B cell (primary cell): ENCODE results near the gene GLYATL3. TPM values are rescaled to one million over a fixed set of nuclear protein-coding genes. Genes with fewer than 3 reads are reported as not detected.
A peak's percentile ranks its signal among the peaks of the same experiment; 100 is the strongest.

Experiments
- ATAC-seq: fragments of 200-7000 bp; cut with Tn5 transposase; one replicate; pipeline ENCODE4 v1.10.0; 2021; ENCODE audit warnings: low read depth, mild to moderate bottlenecking, moderate number of reproducible peaks, moderate library complexity
- CTCF ChIA-PET: fragments of 350-600 bp; sonication (Branson Sonifier 250); formaldehyde crosslinking; loops from one replicate; lab custom pipeline; 2021; ENCODE audit warnings: antibody characterized with exemption, inconsistent platforms; lab: Charles Lee
- POLR2A ChIA-PET: fragments of 350-600 bp; sonication (Branson Sonifier 250); formaldehyde crosslinking; loops from one replicate; lab custom pipeline; 2021; ENCODE audit warnings: antibody characterized with exemption; lab: Charles Lee
- DNase-seq: peaks from one replicate; pipeline ENCODE4 v3.0.0; 2013
- H2AFZ ChIP-seq: 2 replicates; pipeline ENCODE4 v1.6.1; 2012; ENCODE audit warnings: mild to moderate bottlenecking, low read depth, low read length; ENCODE audit not compliant: insufficient read depth, poor library complexity, severe bottlenecking
- H3K27ac ChIP-seq, 2 donors: 1 replicate in 1 of 2; 2 replicates in 1 of 2; pipeline ENCODE4 v1.5.1; 2012 to 2013; ENCODE audit warnings: low read length in 2 of 2, mild to moderate bottlenecking in 2 of 2, moderate library complexity in 1 of 2
- H3K27me3 ChIP-seq, 4 experiments: fragments of 200-600 bp in 1 of 4; sonication (generic) in 1 of 4; replicated peaks in 1 of 4; 1 replicate in 2 of 4; 2 replicates in 2 of 4; pipeline versions ENCODE4 v1.6.1 to v1.7.0; 2013 to 2016; ENCODE audit warnings: low read length in 3 of 4, mild to moderate bottlenecking in 2 of 4, mixed read lengths in 1 of 4, moderate library complexity in 1 of 4; ENCODE audit not compliant: insufficient read depth in 4 of 4, control insufficient read depth in 3 of 4; ENCODE audit errors: control extremely low read depth in 1 of 4
- H3K36me3 ChIP-seq, 2 experiments: replicated peaks in 1 of 2; 1 replicate in 1 of 2; 2 replicates in 1 of 2; pipeline versions ENCODE4 v1.6.1 to v1.7.1; 2013; ENCODE audit warnings: low read length in 1 of 2; ENCODE audit not compliant: insufficient read depth in 2 of 2, control insufficient read depth in 1 of 2; ENCODE audit errors: control extremely low read depth in 1 of 2, extremely low read depth in 1 of 2
- H3K4me1 ChIP-seq, 2 donors: fragments of 200-600 bp in 1 of 2; sonication (generic) in 1 of 2; 1 replicate in 1 of 2; 2 replicates in 1 of 2; pipeline versions ENCODE4 v1.5.1 to v1.6.1; 2013 to 2017; ENCODE audit warnings: low read length in 2 of 2; ENCODE audit not compliant: control insufficient read depth in 2 of 2, insufficient read depth in 2 of 2
- H3K4me2 ChIP-seq: replicated peaks from 2 replicates; pipeline ENCODE3; 2012; ENCODE audit warnings: mild to moderate bottlenecking, low read depth, low read length; ENCODE audit not compliant: poor library complexity, severe bottlenecking
- H3K4me3 ChIP-seq, 5 experiments: fragments of 200-600 bp in 1 of 5; sonication (generic) in 1 of 5; 1 replicate in 3 of 5; 2 replicates in 2 of 5; pipeline versions ENCODE4 v1.5.1 to v1.7.0; 2011 to 2016; ENCODE audit warnings: low read length in 4 of 5, mild to moderate bottlenecking in 4 of 5, low read depth in 2 of 5, control low read depth in 1 of 5, moderate library complexity in 1 of 5; ENCODE audit not compliant: insufficient read depth in 1 of 5; ENCODE audit errors: control extremely low read depth in 1 of 5, extremely low read depth in 1 of 5
- H3K79me2 ChIP-seq: fragments of 200-600 bp; sonication (generic); one replicate; pipeline ENCODE4 v1.6.0; 2016; ENCODE audit warnings: low read length; ENCODE audit not compliant: control insufficient read depth, insufficient read depth
- H3K9ac ChIP-seq: fragments of 200-600 bp; sonication (generic); 2 replicates; pipeline ENCODE4 v1.6.1; 2017; ENCODE audit warnings: mild to moderate bottlenecking, low read length, moderate library complexity
- H3K9me3 ChIP-seq, 3 donors: one replicate each; pipeline versions ENCODE4 v1.6.1 to v1.7.1; 2013; ENCODE audit warnings: low read length in 2 of 3; ENCODE audit not compliant: control insufficient read depth in 2 of 3, insufficient read depth in 1 of 3; ENCODE audit errors: control extremely low read depth in 1 of 3
- H4K20me1 ChIP-seq: 2 replicates; pipeline ENCODE4 v1.6.0; 2012; ENCODE audit warnings: mild to moderate bottlenecking, low read length; ENCODE audit not compliant: insufficient read depth, control insufficient read depth, poor library complexity, severe bottlenecking
- H3K27ac Mint-ChIP-seq: one replicate; pipeline ENCODE4 v1.8.0; 2021; ENCODE audit warnings: mixed read lengths
- H3K27me3 Mint-ChIP-seq: one replicate; pipeline ENCODE4 v1.8.0; 2021; ENCODE audit warnings: mixed read lengths
- H3K4me1 Mint-ChIP-seq: one replicate; pipeline ENCODE4 v1.8.0; 2021; ENCODE audit warnings: mixed read lengths
- H3K4me3 Mint-ChIP-seq: one replicate; pipeline ENCODE4 v1.8.0; 2021; ENCODE audit warnings: mixed read lengths
- H3K9me3 Mint-ChIP-seq: one replicate; pipeline ENCODE4 v1.8.0; 2022; ENCODE audit warnings: mixed read lengths; ENCODE audit not compliant: insufficient read depth
- EZH2 ChIP-seq: IDR thresholded peaks from 2 replicates; pipeline ENCODE4 v1.6.1; 2012; ENCODE audit warnings: borderline replicate concordance, low read depth, mild to moderate bottlenecking, moderate library complexity, low read length; ENCODE audit not compliant: insufficient read depth, poor library complexity, severe bottlenecking
- WGBS: methylation state at CpG from one replicate; pipeline ENCODE4 v1.1.5; 2013; ENCODE audit warnings: missing lambda C conversion rate; ENCODE audit not compliant: insufficient coverage; 5-methylcytosine and 5-hydroxymethylcytosine counted together
- intact Hi-C: fragments of 100-400 bp; cut with micrococcal nuclease; formaldehyde crosslinking; loops from one replicate; pipeline ENCODE4 v1.10.0; 2022
- polyA plus RNA-seq: library from polyadenylated mRNA; depleted of rRNA; stranded (reverse); fragments of >200 nt; gene quantifications from 2 replicates; pipeline ENCODE4 v1.2.3, GENCODE V29; 2012
- total RNA-seq, 2 donors: library from RNA; stranded (reverse); fragments of 120-200 nt in 1 of 2; gene quantifications; 1 replicate in 1 of 2; 2 replicates in 1 of 2; pipeline versions ENCODE4 v1.2.3 to v1.2.4, GENCODE V29; 2013 to 2022
- TF ChIP-seq, protein P1 (sequence below): fragments of 200-600 bp; IDR thresholded peaks from one replicate; pipeline ENCODE4 v1.8.0; 2022; ENCODE audit warnings: antibody characterized with exemption, mild to moderate bottlenecking

Gene GLYATL3
- total and polyA plus RNA-seq, 2 donors (not counting 1 experiment from before 2014, with no cell fraction given): not detected

DNA sequence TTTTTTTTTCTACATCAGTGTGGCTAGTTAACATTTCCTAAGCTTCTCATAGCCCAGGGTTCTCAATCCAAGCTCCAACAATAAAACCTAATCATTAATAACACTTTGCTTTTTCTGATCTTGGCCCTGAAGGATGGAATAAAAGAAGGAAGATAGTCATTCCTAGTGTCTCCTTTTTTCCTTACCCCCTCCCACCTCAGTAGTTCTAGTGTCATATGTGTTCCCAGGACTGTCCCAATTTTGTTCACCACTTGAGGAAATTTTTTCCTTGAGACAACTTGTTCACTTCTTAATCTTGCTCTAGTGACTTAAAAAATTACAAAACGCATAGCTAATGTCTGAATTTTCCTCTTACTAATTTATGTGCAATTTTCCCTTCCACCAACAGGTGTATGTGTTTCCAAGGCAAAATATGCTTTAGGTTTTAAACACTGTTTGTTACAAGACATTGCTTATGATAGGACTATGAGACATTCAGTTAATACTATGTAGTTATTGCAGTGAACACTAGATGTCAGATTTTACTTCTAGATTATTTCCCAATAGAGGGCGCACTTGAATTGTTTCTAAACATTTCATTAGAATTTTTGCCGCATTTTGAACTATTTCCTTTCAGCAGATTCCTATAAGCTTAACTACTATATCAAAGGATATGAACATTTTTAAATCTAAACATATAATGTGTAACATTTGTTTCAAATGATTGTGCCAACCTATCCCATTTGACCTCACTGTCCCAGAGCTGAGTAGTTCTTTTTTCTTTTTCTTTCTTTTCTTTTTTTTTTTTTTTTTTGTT, 32.2 kb downstream of the GLYATL3 start:
- Histone ChIP-seq H3K4me1 (no peaks in the 10 kb centered on the region), H3K36me3 (no peaks in the 10 kb centered on the region), H3K9me3 (no peaks in the 10 kb centered on the region), H3K9ac (no peak overlapping the region), H2AFZ (no peak overlapping the region), H3K4me2 (peak overlapping the region; percentile 37), H3K4me3 (no peak overlapping the region), H3K79me2 (no peaks in the 10 kb centered on the region), H3K27ac (no peak overlapping the region), H3K27me3 (no peaks in the 10 kb centered on the region), H4K20me1 (no peaks in the 10 kb centered on the region)
- H3K4me1 Mint-ChIP-seq: no peaks in the 10 kb centered on the region
- H3K27ac Mint-ChIP-seq: no peak overlapping the region
- POLR2A ChIA-PET: no interaction called here
- peaks cover 12% of the 10 kb centered on the region for H3K27me3 Mint-ChIP-seq
- peak; percentile 39 for DNase-seq
- TF ChIP-seq, protein P1, sequence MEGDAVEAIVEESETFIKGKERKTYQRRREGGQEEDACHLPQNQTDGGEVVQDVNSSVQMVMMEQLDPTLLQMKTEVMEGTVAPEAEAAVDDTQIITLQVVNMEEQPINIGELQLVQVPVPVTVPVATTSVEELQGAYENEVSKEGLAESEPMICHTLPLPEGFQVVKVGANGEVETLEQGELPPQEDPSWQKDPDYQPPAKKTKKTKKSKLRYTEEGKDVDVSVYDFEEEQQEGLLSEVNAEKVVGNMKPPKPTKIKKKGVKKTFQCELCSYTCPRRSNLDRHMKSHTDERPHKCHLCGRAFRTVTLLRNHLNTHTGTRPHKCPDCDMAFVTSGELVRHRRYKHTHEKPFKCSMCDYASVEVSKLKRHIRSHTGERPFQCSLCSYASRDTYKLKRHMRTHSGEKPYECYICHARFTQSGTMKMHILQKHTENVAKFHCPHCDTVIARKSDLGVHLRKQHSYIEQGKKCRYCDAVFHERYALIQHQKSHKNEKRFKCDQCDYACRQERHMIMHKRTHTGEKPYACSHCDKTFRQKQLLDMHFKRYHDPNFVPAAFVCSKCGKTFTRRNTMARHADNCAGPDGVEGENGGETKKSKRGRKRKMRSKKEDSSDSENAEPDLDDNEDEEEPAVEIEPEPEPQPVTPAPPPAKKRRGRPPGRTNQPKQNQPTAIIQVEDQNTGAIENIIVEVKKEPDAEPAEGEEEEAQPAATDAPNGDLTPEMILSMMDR: peak; percentile 82
- TF ChIP-seq EZH2: no peak
- no peak overlapping the region for H3K4me3 Mint-ChIP-seq
- intact Hi-C loops: no loop called here
- no CpG with 5 or more reads among the region's 3 CpGs for WGBS
- no peaks in the 10 kb centered on the region for H3K9me3 Mint-ChIP-seq
- CTCF ChIA-PET: interaction anchor here (0.6 to 1.7 kb wide), 14 partner anchors 9 to 90 kb away, joined by 3 to 11 read pairs (median 4); partner anchors contain the start of gene C6orf141
- peak; percentile 36 for ATAC-seq

DNA sequence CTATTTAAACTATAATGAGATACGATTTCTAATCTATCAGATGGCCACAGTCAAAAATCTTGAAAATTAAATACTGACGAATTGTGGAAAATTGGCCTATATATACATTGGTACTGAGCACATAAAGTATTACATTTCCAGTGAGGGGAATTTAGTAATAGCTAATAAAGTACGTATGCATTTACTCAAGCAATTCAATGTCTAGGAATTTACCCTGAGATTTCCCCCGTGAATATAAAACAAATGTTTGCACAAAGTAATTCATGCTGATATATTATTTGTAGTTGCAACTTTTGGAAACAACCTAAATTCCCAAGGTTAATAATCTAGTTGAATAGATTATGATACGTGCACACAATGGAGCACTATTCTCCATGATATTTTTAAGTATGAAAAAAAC, 36.1 kb downstream of the GLYATL3 start:
- H3K27me3 ChIP-seq: no peaks in the 10 kb centered on the region
- POLR2A ChIA-PET: no interaction called here
- no peak overlapping the region for H3K4me3 ChIP-seq
- H4K20me1 ChIP-seq: no peaks in the 10 kb centered on the region
- intact Hi-C loops: no loop called here
- Mint-ChIP-seq H3K4me1 (no peaks in the 10 kb centered on the region), H3K27me3 (peaks cover 10% of the 10 kb centered on the region), H3K27ac (no peak overlapping the region), H3K4me3 (no peak overlapping the region), H3K9me3 (no peaks in the 10 kb centered on the region)
- CTCF ChIA-PET: no interaction called here
- H3K4me2 ChIP-seq: no peak overlapping the region
- H3K4me1 ChIP-seq: no peaks in the 10 kb centered on the region
- no peak overlapping the region for H2AFZ ChIP-seq
- H3K79me2 ChIP-seq: no peaks in the 10 kb centered on the region
- no peaks in the 10 kb centered on the region for H3K9me3 ChIP-seq
- TF ChIP-seq, protein P1: no peak
- no peak for TF ChIP-seq EZH2
- no peak for DNase-seq
- WGBS: no CpG with 5 or more reads among the region's 5 CpGs
- no peaks in the 10 kb centered on the region for H3K36me3 ChIP-seq
- H3K9ac ChIP-seq: no peak overlapping the region
- H3K27ac ChIP-seq: no peak overlapping the region
- no peak for ATAC-seq
